HG03064 (cell line): ENCODE measurements around the gene C17orf107.

Experiments used
- ATAC-seq: cut with Tn5 transposase; IDR thresholded peaks from one replicate; pipeline ENCODE4 v1.9.1; 2021; ENCODE audit warnings: low read depth; ENCODE audit not compliant: unreplicated experiment

The C17orf107 gene

DNA sequence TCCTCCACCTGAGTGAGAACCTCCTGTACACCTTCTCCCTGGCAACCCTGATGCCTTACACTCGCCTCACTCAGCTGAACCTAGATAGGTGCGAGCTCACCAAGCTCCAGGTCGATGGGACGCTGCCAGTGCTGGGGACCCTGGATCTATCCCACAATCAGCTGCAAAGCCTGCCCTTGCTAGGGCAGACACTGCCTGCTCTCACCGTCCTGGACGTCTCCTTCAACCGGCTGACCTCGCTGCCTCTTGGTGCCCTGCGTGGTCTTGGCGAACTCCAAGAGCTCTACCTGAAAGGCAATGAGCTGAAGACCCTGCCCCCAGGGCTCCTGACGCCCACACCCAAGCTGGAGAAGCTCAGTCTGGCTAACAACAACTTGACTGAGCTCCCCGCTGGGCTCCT lies 33.4 kb downstream of the C17orf107 start:
- no peak for ATAC-seq

DNA sequence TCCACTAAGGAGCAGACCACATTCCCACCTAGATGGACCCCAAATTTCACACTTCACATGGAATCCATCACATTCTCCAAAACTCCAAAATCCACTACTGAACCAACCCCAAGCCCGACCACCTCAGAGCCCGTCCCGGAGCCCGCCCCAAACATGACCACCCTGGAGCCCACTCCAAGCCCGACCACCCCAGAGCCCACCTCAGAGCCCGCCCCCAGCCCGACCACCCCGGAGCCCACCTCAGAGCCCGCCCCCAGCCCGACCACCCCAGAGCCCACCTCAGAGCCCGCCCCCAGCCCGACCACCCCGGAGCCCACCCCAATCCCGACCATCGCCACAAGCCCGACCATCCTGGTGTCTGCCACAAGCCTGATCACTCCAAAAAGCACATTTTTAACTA lies 34.3 kb downstream of the C17orf107 start:
- ATAC-seq = no peak

- ATAC-seq = no peak
Measured at GRCh38 chr17:4934173-4934979, 35.0 kb downstream of the C17orf107 start.

DNA sequence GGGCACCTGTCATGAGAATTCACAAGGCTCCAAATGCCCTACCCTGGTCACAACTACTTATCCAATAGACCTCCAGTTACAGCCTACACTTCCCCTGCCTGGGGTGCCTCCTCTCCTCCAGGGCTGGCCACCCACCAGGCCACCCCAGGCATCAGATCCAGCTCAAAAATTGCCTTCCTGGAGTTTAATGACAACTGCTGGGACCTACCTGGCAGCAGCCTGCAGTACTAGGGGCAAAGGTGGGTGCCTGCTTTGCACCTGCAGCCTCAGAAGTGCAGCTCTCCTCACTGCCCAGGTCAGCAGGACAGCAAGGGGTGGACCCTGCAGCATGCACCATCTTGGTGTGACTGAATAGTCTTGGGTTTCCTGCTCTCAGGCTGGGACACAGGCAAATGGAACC lies 36.3 kb downstream of the C17orf107 start:
- ATAC-seq = no peak

DNA sequence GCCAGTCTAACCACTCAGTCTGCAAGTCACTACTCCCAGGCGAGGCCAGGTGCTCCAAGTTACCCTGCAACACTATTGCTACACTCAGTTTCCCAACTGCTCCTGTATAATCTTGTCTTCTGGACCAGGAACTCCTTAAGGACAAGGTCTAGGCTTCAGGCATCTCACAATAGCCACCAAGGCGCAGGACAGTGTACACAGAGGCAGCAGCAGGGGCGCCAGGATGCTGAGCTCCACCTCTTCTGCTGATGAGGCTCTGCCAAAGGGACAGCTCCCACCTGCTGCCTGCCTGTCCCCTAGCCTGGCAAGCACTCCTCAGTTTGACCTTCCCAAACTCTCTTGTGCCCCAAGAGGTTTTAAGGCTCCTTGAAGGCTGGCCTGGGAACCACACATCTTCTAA lies 37.1 kb downstream of the C17orf107 start:
- no peak for ATAC-seq

DNA sequence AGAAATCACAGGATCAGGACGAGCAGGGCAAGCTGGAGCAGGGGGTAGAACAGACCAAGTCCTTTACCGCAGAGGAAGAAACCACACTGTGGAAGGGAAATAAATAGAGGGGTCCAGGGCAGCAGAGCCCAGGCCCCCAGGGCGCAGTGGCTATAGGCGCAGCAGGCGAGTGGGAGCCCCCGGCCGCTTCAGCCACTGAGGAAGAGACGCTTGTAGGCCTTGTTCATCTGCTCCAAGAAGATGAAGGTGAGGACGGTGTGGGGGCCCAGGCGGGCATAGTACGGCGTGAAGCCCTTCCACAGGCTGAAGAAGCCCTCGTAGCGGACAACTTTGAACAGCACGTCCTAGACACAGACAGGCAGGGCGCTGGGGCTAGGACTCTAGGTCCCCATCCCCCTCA lies 38.2 kb downstream of the C17orf107 start:
- ATAC-seq = no peak

- ATAC-seq = no peak
Measured at GRCh38 chr17:4938069-4938491, 38.7 kb downstream of the C17orf107 start.

DNA sequence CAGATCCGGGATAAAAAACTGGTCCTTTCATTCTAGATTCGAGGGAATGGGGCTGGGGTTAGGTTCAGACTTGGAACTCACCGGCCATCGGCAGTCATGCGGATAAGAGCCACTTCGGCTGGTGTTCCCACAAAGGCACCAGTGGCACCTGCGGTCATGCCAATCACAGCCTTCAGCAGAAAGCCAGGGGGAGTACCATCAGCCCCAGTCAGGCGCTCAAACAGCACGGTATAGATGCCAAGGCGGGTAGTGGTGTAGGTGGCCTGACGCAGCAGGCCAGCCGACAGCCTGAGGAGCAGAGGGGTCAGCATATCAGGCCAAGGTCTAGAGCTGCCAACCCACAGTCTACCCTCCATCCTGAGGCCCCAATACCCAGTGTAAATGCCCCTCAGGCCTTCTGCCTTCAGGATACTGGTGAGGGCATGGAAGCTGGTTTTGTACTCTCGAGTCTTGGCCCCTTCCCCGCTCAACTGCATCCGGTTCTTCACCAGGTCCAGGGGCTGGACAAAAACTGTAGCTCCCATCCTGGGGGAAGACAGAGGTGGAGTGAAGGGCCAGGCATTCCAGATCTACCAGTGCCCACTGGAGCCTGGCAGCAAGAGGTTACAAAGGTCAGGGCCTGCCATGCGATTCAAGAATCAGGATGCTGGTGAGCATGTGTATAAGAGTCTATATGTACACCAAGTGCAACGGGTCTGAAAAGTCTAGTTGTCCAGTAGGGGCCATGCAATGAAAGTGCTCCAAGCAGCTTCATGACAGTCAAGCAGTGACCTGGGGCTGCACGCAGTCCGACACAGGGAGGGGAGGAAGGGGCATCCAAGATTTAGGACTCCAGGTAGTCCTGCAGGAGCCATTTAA lies 39.6 kb downstream of the C17orf107 start:
- no peak for ATAC-seq

DNA sequence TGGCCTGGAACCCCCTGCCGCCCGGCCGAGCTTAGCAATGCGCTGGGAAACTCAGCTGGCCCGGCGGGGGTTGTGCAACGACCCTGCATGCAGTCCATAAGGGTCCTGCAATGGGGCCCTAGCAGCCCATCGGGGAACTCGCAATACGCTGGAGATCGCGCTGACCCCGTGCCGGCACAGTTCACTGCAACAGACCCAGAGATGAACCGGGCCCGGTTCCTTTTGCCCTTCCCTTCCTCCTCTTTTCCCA lies 40.1 kb downstream of the C17orf107 start:
- no peak for ATAC-seq

DNA sequence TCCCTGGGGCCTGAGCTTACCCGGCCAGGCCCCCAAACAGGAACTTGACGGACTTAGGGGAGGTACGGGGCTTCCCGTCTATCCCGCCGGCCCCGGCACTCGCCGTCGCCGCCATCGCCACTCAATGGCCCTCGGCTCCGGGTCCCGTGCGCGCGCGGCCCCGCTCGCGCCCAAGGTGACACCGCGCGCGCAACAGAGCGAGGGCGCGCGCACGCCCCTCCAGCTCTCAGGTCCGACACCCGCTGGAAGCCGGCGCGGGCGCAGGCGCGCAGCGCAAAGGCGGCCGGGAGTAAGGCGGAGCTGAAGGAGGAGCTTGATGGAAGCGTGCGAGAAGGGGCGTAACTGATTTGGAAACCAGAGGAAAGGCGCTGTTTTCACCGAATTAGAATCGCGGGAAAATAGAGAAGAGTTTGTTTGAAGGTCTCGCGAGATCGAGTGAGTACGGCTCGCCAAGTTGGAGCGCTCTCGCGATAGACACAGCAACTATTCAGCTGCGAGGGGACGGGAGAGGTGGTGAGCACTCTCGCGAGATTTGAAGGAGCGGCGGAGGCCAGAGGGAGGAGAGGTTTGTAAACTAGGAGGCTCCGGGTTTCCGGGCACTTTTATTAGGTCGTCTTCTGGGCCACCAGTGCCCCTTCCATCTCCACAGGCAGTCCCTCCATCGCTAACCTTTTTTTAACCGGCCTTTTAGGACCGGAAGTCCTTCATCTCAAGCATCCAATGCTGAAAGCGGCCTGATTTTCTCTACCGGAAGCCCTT lies 40.6 kb downstream of the C17orf107 start, which contains the start of the genes RNF167 and SLC25A11:
RNF167 (plus strand) TSS at position 473 of the 759 bp plus-strand sequence. CDS start 642 bp downstream, outside the sequence.
SLC25A11 (minus strand) TSS at position 251 of the 759 bp plus-strand sequence; CDS start at position 115, 136 bp downstream.
- peak; percentile 56 for ATAC-seq

GRCh38 chr17:4940555-4941318 lies 41.4 kb downstream of the C17orf107 start:
- no peak for ATAC-seq

GRCh38 chr17:4941319-4941610 lies 41.9 kb downstream of the C17orf107 start:
- no peak for ATAC-seq

GRCh38 chr17:4942760-4943508 lies 43.6 kb downstream of the C17orf107 start:
- ATAC-seq = no peak

- ATAC-seq = no peak
Measured at GRCh38 chr17:4944163-4944553, 44.8 kb downstream of the C17orf107 start.

GRCh38 chr17:4944554-4945175 lies 45.3 kb downstream of the C17orf107 start:
- no peak for ATAC-seq

DNA sequence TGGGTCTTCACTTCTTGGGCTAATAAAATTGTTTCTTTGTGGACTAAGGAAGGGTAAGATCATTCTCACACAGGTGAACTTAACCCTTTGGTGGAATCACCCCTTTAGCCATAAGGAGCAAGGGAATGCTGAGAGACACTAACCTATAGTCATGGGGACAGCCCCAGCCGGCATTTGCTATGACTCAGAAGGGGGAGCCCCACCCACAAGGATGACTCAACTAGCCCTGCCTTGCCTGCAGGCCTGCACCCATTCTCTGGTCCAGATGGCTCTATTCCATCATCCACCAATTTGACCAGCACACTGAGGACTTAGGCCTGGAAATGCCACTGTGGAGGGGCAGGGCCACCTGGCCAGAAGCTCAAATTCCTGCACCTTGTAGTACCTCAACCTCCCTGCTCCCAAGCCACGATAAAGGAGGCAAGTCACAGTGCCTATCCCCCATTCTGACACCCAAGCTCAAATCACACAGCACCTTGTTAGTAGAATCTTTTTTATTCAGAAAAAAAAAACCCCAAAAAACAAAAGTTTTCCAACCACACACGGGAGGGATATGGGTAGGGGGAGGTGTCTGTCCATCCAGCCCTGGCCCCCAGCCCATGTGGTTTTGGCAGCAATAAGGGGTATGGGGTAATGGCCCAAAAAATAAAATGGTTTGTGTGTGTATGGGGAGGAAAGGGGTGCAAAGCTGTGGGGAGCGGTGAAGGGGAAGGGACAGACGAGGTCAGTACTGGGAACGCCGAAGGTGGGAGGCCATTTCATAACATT lies 46.0 kb downstream of the C17orf107 start:
- ATAC-seq = no peak

DNA sequence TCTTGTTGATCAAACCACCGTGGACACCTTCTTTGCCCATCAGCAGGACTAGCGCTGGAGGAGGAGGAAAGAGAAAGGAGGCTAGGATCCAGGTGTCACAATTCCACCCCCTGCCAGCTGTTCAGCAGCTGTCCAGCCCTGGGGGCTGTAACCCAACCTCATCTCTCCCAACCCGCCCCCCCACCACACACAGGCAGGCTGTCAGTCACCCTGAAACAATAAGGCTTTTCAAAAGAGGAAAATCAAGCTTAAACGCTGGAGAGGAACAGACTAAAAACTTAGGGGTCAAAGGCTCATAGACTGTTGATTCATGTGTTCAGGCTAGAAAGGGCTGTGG lies 46.6 kb downstream of the C17orf107 start:
- ATAC-seq = no peak

- no peak for ATAC-seq
Measured at GRCh38 chr17:4946312-4946976, 47.1 kb downstream of the C17orf107 start.
